Germinal center (tissue), 1 donor: Measurements from ENCODE around the gene NDUFAF3.
A peak's percentile ranks its signal among the peaks of the same experiment; 100 is the strongest.
"Not testable (repeated sequence)": the region's sequence is repeated elsewhere in the genome, so short reads cannot be mapped to it uniquely, and the experiment has no call there.

Experiments used
- DNase-seq: peaks from one replicate; pipeline ENCODE4 v3.0.0; 2012; ENCODE audit warnings: mixed read lengths, low spot score

Gene NDUFAF3

DNA sequence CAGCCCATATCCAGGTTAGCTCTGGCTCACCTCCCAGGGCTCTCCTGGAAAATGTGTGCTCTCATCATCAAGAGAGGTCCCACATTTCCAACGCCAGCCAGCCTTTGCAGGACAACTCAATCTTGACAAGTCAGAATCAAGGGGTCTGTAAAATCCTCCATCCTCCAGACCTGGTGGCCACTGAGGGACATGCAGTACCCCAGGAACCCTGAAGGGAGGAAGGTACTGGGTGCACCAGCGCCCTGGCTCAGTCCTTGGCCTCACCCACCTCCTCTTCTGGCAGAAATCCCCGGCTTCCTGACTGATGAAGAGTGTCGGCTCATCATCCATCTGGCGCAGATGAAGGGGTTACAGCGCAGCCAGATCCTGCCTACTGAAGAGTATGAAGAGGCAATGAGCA is 20.8 kb upstream of the NDUFAF3 start:
- DNase-seq: no peak

DNA sequence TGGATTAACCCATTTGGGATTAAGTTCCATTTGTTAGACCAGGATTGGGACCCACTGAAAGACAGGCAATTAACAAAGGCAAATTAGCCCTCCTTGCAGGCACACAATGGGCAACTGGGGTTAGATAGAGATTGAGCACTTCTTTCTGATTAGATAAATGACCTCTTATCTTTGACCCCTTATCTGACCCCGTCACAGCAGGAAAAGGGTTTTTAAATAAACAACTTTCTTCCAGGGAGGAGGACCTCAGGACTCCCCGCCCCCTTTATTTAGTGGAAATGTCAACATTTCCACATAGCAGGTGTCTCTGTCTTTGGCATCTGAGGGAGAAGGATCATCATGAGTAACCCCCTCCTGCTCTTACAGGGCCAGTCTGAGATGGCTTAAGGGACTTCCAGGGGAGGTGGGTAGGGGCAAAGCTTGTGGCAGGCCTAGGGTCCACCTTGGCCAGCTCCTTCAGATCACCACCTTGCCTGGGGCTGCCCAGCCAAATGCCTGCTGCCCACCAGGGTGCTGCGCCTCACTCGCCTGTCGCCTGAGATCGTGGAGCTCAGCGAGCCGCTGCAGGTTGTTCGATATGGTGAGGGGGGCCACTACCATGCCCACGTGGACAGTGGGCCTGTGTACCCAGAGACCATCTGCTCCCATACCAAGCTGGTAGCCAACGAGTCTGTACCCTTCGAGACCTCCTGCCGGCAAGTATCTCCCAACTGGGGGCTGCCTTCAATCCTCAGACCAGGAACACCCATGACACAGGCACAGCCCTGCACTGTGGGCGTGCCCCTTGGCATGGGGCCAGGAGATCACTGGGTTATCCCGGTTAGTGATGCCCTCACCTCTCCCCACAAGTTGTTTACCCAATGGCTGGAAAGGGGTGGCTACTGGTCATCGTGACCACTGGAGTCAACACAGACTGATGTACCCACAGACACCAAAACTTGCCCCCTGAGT is 17.3 kb upstream of the NDUFAF3 start:
- DNase-seq: no peak

DNA sequence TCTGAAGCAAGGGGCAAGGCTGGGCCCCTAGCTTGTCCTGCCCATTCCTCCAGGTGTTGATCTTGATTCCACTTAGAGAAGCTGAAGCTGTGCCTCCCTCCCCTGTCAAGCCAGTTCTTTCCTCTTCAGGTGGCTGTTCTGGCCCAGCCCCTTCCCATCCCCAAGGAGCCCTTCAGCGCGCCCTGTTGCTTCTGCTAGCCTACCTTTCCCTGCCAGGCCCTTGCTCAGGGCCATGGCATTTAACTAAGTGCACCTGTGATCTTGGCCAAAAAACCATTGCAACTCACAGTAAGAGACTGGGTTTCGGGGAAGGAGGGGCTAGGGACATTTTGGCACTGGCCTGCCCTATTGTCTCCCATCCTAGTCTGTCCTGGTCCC is 16.6 kb upstream of the NDUFAF3 start:
- no peak for DNase-seq

DNA sequence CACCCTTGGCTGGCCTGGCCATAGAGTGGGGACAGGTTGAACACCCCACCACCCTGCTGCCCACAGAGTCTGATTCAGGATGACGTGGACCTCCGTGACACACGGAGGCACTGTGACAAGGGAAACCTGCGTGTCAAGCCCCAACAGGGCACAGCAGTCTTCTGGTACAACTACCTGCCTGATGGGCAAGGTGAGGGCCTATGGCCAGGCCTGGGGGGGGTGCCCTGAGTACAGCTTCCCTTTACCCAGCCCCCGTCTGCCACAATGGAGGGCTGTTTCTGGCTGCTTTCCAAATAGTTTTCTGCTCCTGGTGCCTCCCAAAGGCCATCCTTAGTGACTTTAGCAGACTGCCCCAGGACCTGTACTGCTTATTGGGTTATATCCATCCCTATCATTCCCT is 15.9 kb upstream of the NDUFAF3 start:
- DNase-seq: no peak

DNA sequence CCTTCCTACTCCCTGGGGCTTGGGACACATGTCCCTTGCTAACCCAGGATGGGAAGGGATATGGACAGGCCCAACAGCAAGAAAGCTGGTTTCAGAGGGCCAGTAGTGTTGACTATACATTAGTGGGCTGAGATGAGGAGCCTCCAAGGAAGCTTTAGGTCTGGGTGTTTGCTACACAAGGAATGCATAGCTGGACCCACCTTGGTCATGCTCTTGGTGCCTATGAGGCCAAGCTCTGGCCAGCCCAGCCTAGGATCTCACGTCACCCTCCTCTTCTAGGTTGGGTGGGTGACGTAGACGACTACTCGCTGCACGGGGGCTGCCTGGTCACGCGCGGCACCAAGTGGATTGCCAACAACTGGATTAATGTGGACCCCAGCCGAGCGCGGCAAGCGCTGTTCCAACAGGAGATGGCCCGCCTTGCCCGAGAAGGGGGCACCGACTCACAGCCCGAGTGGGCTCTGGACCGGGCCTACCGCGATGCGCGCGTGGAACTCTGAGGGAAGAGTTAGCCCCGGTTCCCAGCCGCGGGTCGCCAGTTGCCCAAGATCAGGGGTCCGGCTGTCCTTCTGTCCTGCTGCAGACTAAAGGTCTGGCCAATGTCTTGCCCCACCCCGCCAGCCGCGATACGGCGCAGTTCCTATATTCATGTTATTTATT is 15.4 kb upstream of the NDUFAF3 start:
- no peak for DNase-seq

DNA sequence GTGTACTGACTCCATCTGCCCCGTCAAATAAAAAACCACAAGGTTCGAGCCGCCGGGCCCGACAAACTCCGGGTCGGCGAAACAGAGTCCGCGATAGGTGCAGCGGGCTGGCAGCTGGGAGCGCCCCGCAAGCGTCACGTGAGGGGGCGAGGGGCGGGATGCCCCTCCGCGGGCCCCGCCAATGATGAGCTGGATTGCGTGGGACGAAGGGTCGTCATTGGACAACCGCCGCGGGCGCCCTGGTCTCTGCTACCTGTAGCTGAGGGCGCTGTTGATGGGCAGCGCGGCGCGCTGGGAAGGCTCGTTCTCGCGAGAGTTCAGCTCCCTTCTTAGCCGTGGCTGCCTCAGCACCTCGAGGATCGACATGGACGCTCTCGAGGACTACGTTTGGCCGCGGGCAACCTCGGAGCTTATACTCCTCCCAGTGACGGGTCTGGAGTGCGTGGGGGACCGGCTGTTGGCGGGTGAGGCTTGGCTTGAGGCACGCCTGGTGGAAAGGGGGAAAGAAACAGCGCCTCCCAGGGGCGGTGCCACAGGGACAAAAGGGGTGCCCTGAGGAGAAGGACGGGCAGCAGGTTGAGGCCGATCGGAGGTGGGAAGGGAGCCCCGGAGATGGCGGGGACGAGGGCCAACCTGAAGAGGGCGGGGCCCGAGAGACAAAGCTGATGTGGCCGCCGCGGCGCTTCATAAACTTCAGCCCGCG is 14.7 kb upstream of the NDUFAF3 start, which contains the start of gene WDR6:
WDR6 (plus strand) TSS at position 324 of the 703 bp plus-strand sequence; CDS start at position 365, 41 bp downstream.
- peak; percentile 99 for DNase-seq

DNA sequence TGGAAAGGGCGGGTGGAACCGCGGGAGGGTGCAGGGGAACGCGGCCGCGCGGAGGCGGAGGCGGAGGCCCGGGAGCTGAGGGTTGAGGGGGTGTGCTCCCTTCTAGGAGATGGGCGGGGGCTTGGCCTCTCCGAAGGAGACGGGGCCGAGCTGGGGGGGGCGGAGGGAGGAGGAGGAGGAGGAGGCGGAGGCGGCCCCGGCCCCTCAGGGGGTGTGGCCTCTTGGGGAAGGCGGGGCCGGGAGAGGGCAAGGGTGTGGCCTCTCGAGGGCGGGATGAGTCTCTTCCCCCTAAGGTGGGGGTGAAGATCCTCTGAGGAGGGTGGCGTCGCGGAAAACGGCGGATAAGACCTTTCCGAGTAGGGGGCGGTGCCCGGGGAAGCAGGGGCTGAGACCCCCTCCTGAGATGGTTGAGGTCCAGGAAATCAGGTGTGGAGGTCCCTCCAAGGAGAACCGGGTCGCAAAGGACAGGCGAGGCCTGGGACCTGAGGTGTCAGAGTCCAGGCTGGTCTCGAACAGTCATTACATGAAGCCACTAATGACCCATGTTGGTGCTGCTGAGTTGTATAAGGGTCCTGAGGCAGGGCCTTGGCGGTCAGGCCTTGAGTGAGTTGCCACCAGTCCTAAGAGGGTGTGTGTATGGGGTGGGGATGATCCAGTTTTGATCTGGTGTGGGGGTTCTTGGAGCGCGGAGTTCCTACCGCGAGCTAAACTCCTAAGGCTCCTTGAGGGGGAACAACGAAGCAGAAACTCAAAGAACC is 14.0 kb upstream of the NDUFAF3 start:
- peak; percentile 88 for DNase-seq

DNA sequence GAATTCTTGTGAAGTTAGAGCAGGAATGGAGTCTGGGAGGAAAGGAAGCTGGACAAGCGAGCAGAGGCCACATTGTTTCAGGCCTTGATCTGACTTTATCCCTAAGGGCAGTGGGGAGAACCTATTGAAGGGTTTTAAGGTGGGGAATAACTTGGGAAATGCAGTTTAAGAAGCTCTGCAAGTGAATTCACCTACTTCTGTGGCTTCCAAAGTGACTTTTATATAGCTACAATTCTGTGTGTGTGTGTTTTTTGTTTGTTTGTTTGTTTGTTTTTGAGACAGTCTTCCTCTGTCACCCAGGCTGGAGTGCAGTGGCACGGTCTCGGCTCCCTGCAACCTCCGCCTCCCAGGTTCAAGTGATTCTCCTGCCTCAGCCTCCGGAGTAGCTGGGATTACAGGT is 13.3 kb upstream of the NDUFAF3 start:
- DNase-seq: not testable (repeated sequence)

DNA sequence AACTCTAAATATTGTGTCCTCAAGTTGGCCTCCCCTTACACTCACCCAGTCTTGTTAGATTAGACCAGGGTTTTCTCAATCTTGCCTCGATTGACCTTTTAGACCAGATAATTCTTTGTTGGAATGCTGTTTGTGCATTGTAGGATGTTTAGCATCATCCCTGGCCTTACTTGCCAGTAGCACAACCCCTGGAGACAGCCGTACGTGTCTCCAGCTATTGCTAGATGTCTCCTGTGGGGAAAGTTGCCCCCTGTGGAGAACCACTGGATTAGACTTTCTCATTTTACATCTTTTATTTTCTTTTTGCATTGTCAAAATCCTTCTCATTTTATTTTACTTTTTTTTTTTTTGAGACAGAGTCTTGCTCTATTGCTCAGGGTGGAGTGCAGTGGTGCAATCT is 12.5 kb upstream of the NDUFAF3 start:
- no peak for DNase-seq

DNA sequence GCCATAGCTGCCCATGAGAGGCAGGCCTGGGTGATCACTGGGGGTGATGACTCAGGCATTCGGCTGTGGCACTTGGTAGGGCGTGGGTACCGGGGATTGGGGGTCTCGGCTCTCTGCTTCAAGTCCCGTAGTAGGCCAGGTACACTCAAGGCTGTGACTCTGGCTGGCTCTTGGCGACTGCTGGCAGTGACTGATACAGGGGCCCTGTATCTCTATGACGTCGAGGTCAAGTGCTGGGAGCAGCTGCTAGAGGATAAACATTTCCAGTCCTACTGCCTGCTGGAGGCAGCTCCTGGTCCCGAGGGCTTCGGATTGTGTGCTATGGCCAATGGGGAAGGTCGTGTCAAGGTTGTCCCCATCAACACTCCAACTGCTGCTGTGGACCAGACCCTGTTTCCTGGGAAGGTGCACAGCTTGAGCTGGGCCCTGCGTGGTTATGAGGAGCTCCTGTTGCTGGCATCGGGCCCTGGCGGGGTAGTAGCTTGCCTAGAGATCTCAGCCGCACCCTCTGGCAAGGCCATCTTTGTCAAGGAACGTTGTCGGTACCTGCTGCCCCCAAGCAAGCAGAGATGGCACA is 9.4 kb upstream of the NDUFAF3 start:
- DNase-seq: no peak

DNA sequence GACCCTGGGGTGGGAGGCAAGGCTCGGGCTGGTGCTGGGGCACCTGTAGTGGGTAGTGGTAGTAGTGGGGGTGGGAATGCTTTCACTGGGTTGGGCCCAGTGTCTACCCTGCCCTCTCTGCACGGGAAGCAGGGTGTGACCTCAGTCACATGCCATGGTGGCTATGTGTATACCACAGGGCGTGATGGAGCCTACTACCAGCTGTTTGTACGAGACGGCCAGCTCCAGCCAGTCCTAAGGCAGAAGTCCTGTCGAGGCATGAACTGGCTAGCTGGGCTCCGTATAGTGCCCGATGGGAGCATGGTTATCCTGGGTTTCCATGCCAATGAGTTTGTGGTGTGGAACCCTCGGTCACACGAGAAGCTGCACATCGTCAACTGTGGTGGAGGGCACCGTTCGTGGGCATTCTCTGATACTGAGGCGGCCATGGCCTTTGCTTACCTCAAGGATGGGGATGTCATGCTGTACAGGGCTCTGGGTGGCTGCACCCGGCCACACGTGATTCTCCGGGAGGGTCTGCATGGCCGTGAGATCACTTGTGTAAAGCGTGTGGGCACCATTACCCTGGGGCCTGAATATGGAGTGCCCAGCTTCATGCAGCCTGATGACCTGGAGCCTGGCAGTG is 8.7 kb upstream of the NDUFAF3 start:
- no peak for DNase-seq

DNA sequence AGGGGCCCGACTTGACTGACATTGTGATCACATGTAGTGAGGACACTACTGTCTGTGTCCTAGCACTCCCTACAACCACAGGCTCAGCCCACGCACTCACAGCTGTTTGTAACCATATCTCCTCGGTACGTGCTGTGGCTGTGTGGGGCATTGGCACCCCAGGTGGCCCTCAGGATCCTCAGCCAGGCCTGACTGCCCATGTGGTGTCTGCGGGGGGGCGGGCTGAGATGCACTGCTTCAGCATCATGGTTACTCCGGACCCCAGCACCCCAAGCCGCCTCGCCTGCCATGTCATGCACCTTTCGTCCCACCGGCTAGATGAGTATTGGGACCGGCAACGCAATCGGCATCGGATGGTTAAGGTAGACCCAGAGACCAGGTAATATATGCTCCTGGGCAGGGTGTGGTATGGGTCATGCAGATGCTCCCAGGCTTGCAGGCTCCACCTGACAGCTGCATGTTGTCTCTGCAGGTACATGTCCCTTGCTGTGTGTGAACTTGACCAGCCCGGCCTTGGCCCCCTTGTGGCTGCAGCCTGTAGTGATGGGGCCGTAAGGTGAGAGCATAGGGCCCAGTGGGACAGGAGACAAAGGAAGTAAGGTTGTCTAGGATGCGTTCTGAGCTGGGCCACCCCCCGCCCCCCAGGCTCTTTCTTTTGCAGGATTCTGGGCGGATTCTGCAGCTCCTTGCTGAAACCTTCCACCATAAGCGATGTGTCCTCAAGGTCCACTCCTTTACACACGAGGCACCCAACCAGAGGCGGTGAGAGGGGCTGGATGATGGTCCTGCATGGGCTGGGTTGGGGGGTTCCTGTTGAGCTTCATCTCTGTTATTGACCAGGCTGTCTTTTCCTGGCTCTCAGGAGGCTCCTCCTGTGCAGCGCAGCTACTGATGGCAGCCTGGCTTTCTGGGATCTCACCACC is 7.9 kb upstream of the NDUFAF3 start:
- DNase-seq: peak; percentile 68

DNA sequence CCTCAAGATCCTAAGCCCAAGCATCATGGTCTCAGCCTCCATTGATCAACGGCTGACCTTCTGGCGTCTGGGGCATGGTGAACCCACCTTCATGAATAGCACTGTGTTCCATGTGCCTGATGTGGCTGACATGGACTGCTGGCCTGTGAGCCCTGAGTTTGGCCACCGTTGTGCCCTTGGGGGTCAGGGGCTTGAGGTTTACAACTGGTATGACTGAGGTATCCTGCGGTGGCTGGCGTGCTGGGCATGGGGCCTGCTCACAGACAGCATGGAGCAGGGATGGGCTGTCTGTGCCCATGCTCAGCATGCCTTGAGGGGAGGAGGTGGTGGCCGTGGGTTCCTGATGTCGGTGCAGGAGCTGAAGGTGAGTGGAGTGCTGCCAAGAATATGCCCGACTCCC is 6.8 kb upstream of the NDUFAF3 start:
- no peak for DNase-seq

DNA sequence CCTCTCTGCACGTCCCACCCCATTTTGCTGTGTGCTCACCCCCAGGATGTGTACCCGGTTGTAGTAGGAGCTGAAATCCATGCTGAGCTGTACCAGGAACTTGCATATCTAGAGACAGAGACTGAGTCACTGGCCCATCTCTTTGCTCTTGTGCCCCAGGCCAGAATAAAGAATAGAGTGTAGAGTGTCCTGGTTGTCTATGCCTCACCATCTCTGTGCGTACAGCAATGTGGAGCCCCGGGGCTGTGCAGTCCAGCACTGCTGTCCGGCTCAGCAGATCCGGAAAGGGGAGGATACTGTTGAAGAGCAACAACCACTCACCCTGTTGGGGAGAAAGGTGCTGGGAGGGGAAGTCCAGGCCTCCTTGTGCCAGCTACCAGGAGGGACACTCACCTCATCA is 6.2 kb upstream of the NDUFAF3 start:
- no peak for DNase-seq

DNA sequence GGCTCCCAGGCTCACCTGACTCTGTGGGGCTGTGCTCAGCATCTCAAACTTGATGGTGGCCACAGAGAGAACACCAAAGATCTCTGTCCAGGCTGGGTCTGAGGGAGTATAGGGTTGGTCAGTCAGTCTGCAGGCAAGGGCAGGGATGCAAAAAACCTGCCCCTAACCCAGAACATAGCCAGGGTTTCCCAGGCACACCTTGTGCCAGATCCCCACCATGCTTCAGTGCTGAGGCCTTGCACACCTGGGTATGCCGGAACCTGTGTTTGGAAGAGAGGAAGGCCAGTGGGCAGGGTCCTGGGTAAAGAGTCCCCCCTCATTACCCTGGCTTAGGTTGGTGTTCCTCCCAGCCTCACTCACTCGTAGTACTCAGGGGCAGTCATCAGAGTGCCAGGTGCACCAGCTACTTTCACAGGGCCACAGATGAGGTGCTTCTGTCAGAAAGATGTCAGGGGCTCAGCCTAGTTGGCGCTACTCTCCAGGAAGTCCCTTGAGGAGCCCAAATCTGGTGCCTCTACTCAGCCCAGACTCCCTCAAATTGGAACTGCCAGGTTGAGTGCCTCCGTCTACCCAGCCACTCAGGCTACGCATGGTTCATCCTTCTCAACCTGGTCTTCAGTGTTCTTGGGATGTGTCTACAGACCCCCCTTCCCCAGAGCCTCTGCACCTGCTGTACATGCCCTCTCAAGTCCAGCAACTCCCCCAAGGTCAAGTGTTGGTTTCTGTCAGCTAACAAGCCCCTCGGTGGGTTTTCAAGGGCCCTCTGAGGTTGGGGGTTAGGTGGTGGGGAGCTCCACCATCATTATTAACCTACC is 5.3 kb upstream of the NDUFAF3 start:
- no peak for DNase-seq

DNA sequence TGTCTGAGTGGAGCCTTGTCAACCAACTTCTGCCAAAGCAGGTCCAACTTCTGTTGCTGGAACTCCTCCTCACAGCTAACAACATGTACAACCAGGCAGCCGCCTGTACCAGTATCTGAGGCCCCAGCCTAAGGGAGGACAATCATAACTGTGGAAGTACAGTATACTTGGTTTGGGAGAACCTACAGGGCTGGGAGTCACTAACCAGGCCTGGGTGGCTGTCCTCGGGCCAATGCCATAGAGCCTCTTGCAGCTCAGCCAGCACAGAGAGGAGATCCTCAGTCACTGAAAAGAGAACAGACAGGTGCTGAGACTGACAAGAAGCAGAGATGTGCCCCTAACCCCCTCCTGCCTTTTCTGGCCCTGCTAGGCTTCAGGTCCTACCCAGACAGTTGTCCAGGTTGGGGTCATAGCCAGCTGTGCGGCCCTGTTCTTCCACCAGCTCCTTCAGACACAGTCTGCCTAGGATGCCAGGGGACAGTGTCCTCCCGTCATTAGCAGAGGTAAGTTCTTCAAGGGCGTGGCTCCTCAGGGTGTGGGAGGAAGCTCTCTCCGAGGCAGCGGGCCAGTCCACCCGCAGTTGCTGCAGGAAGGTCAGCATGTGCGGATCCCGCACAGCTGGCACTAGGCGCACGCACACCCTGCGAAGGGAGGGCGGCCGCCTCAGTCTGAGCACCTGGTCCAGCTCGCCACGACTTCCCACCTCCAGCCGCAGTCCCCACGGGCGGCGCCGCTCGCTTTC is 4.5 kb upstream of the NDUFAF3 start:
- DNase-seq: no peak

DNA sequence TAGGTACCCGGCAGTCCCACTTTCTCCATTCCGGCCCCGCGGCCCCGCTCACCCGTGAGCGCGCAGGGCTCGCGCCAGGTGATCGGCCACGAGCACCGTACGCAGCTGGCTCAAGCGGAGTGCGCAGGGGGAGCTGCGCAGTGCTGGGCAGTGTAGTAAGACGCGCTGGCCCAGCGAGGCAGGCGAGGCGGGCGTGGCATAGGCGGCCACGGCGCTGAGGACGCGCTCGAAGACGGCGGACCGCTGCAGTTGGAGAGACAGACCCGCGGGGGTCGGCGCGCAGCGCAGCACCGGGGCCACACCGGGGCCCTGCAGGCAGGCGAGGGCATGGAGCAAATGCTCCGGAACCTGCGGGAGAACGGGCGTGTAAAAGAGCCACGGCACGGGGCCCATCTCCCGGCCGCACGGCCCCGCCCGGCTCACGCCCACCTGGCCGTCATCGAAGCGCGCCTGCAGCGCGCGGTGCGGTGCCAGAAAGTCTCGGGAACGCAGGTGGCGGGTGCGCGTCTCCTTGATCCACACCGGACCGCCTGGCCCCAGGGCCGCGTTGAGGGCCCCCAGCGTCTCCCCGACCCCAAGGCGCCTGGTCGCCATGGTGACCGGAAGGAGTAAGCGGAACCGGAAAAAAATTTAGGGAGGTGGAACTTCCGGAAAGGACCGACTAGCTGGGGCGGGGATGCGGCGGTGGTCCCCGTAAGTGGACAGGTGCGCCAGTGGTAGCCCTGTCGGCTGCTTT is 3.8 kb upstream of the NDUFAF3 start, which contains the start of gene DALRD3:
DALRD3 (minus strand) TSS at position 610 of the 736 bp plus-strand sequence; CDS start at position 594, 16 bp downstream.
- DNase-seq: peak; percentile 67

DNA sequence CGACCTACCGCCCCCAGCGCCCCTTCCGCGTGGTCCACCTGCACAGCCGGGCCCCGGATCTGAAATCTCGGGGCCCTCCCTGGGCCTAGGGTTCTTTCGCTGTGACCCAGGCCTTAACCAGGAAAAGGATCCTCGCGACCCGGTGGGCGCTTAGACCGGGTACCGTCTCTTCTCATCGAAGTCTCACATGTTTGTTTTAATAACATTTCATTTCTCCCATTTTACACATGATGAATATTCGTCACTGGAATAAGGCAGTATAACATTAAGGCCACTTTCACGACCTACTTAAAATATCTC is 3.3 kb upstream of the NDUFAF3 start:
- DNase-seq: no peak
